ENCODE results near the gene MTA1.

The MTA1 gene

GRCh38 chr14:105490267-105490571 lies 70.6 kb downstream of the MTA1 start:
- no peak for DNase-seq

- DNase-seq = peak; percentile 98
These were observed 71.1 kb downstream of the MTA1 start, which contains the start of gene TEDC1 for GRCh38 chr14:105490572-105491365. Gene TEDC1, plus strand, starts transcription at chr14:105491246. Its CDS starts 130 bp downstream, at chr14:105491376.

- peak; percentile 76 for DNase-seq
These were observed 71.8 kb downstream of the MTA1 start for GRCh38 chr14:105491366-105491973.

GRCh38 chr14:105492031-105492970 lies 72.7 kb downstream of the MTA1 start:
- DNase-seq = no peak

GRCh38 chr14:105492971-105493871 lies 73.6 kb downstream of the MTA1 start:
- no peak for DNase-seq

- DNase-seq = no peak
These were observed 74.4 kb downstream of the MTA1 start for GRCh38 chr14:105493921-105494605.

- no peak for DNase-seq
These were observed 74.9 kb downstream of the MTA1 start for GRCh38 chr14:105494606-105494929.

GRCh38 chr14:105495101-105495989 lies 75.7 kb downstream of the MTA1 start:
- no peak for DNase-seq

GRCh38 chr14:105495990-105496830 lies 76.6 kb downstream of the MTA1 start:
- no peak for DNase-seq

- no peak for DNase-seq
These were observed 77.4 kb downstream of the MTA1 start for GRCh38 chr14:105496831-105497591.

- no peak for DNase-seq
These were observed 78.2 kb downstream of the MTA1 start for GRCh38 chr14:105497671-105498429.

- no peak for DNase-seq
These were observed 79.0 kb downstream of the MTA1 start for GRCh38 chr14:105498430-105499255.

- no peak for DNase-seq
These were observed 79.8 kb downstream of the MTA1 start for GRCh38 chr14:105499256-105500035.

GRCh38 chr14:105500036-105500725 lies 80.6 kb downstream of the MTA1 start:
- no peak for DNase-seq

GRCh38 chr14:105500726-105501101 lies 81.1 kb downstream of the MTA1 start:
- no peak for DNase-seq

Data from RPMI8226 (cell line).